HG03460 (cell line): ENCODE measurements around the gene RPN1.

Source experiments
- ATAC-seq: cut with Tn5 transposase; IDR thresholded peaks from one replicate; pipeline ENCODE4 v1.9.1; 2021; ENCODE audit not compliant: unreplicated experiment

RPN1 gene

DNA sequence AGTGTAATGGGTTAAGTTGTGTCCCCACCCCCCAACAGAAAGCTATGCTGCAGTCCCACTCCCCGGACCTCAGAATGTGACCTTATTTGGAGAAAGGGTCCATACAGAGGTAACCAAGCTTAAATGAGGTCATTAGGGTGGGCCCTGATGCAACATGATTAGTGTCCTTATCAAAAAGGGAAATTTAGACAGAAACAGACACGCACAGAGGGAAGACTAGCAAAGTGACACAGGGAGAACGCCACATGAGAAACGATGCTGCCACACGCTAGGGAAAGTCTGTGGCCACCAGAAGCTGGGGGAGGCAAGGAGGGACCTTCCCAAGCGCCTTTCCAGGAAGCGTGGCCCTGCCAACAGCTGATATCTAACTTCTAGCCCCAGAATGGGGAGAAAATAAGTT is 65.4 kb downstream of the RPN1 start:
- ATAC-seq: no peak

DNA sequence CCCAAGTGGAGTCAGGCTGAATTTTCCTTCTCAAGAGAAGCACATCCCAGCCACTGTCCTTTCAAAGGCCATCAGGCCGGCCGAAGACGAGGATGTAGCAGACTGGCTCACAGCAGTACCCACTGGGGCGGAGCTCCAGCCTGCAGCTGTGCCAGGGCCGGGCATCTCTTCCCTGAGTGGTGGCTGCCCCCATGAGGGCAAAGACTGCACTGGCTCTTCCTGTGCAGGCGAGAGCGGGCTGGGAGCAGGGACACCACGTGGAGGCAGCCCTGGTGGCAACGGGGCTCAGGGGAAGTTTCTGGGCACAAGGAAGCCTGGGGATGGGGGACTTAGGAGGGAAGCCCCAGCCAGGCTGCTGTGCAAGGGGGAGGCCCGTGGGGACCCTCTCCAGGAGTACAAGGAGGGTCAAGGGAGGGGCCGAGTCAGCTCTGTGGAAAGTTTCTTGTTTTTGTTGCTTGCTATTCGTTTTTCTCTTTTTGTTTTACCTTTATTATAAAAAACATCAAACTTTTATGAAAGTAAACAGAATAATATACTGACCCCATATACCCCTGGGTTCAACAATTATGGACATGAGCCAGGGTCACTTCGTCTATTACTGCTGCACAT is 66.1 kb downstream of the RPN1 start:
- no peak for ATAC-seq

DNA sequence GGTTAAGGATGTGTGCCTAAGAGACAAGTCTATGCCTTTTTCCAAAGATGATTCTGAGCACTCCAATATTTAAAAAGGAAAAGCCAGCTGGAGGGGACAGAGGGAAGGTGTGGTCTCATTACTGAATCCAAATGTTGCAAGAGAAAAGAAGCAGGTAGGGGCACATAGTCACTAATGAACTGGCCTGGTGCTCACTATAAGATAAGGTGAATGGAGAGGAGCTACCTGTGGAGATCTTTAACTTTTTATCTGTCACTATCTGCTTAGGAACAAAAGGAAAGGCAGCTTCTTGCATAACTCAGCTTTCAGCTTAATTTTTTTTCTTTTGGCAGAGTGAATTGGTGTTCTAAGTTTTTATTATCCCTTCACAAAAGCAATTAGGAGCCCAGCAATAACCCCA is 69.1 kb downstream of the RPN1 start:
- no peak for ATAC-seq

DNA sequence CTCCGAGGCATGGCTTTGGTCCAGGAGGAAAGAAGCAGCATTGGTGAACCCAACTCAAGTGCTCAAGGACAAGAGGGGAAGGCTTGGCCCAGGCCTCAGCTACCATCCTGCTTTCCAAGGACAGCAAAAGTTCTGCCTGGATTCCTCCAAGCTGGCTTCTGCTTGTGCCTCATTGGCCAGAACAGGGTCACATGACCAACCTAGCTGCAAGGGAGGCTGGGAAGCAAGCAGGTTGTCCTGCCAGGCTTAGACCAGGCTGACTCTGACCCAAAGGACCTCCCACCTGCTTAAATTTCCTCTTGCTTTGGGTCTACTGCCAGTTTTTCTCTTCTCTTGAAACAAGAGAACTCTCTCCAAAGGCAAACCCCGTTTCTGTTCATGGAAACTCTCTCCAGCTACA is 70.7 kb downstream of the RPN1 start:
- no peak for ATAC-seq

GRCh38 chr3:128578346-128578745 is 72.3 kb downstream of the RPN1 start:
- no peak for ATAC-seq

GRCh38 chr3:128577711-128578110 is 72.9 kb downstream of the RPN1 start:
- no peak for ATAC-seq

GRCh38 chr3:128576290-128576689 is 74.3 kb downstream of the RPN1 start:
- no peak for ATAC-seq

DNA sequence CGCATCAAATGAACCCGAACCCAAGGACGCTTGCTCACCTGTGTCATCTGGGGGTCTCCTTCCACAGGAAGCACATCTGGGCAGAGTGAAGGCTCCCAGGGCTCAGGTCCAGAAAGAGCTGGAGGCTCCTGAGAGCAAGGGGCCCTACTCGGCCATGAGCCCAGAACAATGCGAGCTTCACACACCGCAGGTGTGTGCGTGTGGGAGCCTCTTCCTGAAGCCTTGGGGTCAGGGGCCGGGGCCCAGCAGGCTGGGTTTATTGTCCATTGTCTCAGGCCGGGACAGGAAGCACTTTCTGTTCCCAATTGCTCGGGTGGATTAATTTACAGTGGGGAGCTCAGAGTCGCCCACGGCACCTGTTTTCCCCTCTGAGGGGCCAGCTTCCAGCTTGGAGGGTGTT is 74.8 kb downstream of the RPN1 start:
- no peak for ATAC-seq

DNA sequence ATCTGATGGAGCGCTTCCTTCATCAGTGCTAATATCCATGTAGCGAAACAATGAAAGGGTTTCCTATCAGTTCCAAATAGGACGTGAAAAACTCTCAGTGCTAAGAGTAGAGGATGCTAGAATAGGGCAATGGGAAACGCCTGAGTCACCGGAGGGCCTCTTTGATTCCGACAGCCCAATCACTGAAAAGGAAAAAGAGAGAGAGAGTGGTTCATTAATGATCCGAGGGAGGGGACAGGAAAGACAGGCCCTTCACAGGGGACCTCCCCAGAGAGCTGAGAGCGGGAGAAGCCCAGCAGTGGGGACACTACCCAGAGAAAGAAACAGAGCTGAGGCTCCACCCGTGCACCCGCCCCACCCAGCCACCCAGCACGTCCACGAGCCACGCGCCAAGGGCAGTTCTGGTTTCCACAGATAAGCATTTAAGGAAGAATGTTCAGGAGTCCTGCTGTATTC is 76.9 kb downstream of the RPN1 start:
- ATAC-seq: no peak

- no peak for ATAC-seq
Observed at GRCh38 chr3:128573160-128573559, 77.5 kb downstream of the RPN1 start.

- ATAC-seq: no peak
Observed at GRCh38 chr3:128572644-128573105, 77.9 kb downstream of the RPN1 start.

GRCh38 chr3:128572013-128572412 is 78.6 kb downstream of the RPN1 start:
- ATAC-seq: no peak
